GM18507 (cell line): Measurements from ENCODE around the gene CRYM.

Experiments
- DNase-seq: peaks from one replicate; pipeline ENCODE4 v3.0.0; 2011; ENCODE audit warnings: low read depth; ENCODE audit not compliant: insufficient read length; ENCODE audit errors: extremely low spot score
- FAIRE-seq: peaks from 2 replicates; lab custom pipeline; 2011; peaks lifted over from hg19 to GRCh38; lab: Jason Lieb, UNC

CRYM gene

GRCh38 chr16:21218153-21218552, 59.9 kb downstream of the CRYM start:
- no peak for FAIRE-seq

GRCh38 chr16:21217121-21217520, 61.0 kb downstream of the CRYM start:
- FAIRE-seq (no peak), DNase-seq (no peak)

More at GRCh38 chr16:21218153-21218552, 59.9 kb downstream of the CRYM start:
- DNase-seq = no peak

DNA sequence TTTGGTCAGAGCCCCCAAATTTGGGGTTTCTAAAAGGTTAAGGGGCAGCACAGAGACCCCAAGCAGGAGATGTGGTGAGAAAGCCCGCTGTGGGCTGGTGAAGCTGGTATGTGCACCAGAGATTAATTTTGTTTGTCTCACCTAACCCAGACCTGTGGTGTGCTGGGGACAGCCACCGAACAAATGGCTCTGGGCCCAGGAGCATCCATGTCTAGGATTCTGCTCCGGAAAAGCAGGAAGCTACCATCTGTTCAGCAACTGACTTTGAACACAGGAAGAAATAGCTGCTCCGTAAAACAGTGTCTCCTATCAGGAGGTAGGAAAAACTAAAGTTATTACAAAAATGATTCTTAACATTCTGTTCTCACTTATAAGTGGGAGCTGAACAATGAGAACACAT, 64.0 kb downstream of the CRYM start:
- no peak for FAIRE-seq
- no peak for DNase-seq

GRCh38 chr16:21211486-21211885, 66.6 kb downstream of the CRYM start, which contains the start of gene ZP2:
TSS of gene ZP2 (minus strand) at chr16:21211574. CDS start at chr16:21211547, 27 bp downstream.
- no peak for FAIRE-seq
- DNase-seq = no peak
